Hematopoietic multipotent progenitor cell treated with erythropoietin and hydrocortisone succinate and interleukin-3 and kit ligand, for 15 days (in vitro differentiated cells): ENCODE results near the gene DICER1.

Source experiments
- DNase-seq: peaks from one replicate; pipeline ENCODE4 v3.0.0-alpha.2; 2015; ENCODE audit warnings: low spot score

The DICER1 gene

GRCh38 chr14:95125221-95125620, 32.1 kb downstream of the DICER1 start:
- DNase-seq, result no peak

GRCh38 chr14:95123891-95124579, 33.3 kb downstream of the DICER1 start:
- no peak for DNase-seq

GRCh38 chr14:95122621-95122945, 34.7 kb downstream of the DICER1 start:
- DNase-seq, result no peak

GRCh38 chr14:95121911-95122620, 35.3 kb downstream of the DICER1 start:
- no peak for DNase-seq

- DNase-seq, result no peak
Measured at GRCh38 chr14:95119336-95119735, 38.0 kb downstream of the DICER1 start.

- DNase-seq, result no peak
Measured at GRCh38 chr14:95117937-95118721, 39.2 kb downstream of the DICER1 start.

GRCh38 chr14:95113476-95113875, 43.9 kb downstream of the DICER1 start:
- DNase-seq, result no peak

- no peak for DNase-seq
Measured at GRCh38 chr14:95111507-95112164, 45.7 kb downstream of the DICER1 start.

GRCh38 chr14:95110178-95110577, 47.2 kb downstream of the DICER1 start:
- no peak for DNase-seq

GRCh38 chr14:95107711-95108110, 49.6 kb downstream of the DICER1 start:
- no peak for DNase-seq

GRCh38 chr14:95106971-95107370, 50.4 kb downstream of the DICER1 start:
- no peak for DNase-seq

- no peak for DNase-seq
Measured at GRCh38 chr14:95104911-95105310, 52.4 kb downstream of the DICER1 start.

GRCh38 chr14:95102680-95103044, 54.7 kb downstream of the DICER1 start:
- DNase-seq, result no peak

- no peak for DNase-seq
Measured at GRCh38 chr14:95101736-95102679, 55.3 kb downstream of the DICER1 start.

GRCh38 chr14:95098984-95099599, 58.2 kb downstream of the DICER1 start:
- DNase-seq, result peak; percentile 47

- DNase-seq, result no peak
Measured at GRCh38 chr14:95097385-95097784, 59.9 kb downstream of the DICER1 start.

GRCh38 chr14:95096476-95096875, 60.9 kb downstream of the DICER1 start:
- DNase-seq, result no peak

- DNase-seq, result no peak
Measured at GRCh38 chr14:95095996-95096395, 61.3 kb downstream of the DICER1 start.

GRCh38 chr14:95092723-95093122, 64.6 kb downstream of the DICER1 start:
- no peak for DNase-seq

- DNase-seq, result no peak
Measured at GRCh38 chr14:95091581-95091980, 65.7 kb downstream of the DICER1 start.

- no peak for DNase-seq
Measured at GRCh38 chr14:95088665-95089064, 68.7 kb downstream of the DICER1 start.
